Transverse colon (tissue), 4 donors: ENCODE measurements around the gene SLC26A8.
"Not testable (repeated sequence)": the region's sequence is repeated elsewhere in the genome, so short reads cannot be mapped to it uniquely, and the experiment has no call there.

Experiments used
- EP300 ChIP-seq: sonication (generic); formaldehyde crosslinking; IDR thresholded peaks from one replicate; pipeline ENCODE4 v1.6.1; 2017; ENCODE audit warnings: antibody characterized with exemption, low read depth
- POLR2A ChIP-seq: fragments of 450-650 bp; IDR thresholded peaks from one replicate; pipeline ENCODE4 v1.6.1; 2016; ENCODE audit warnings: antibody characterized with exemption, mild to moderate bottlenecking, moderate library complexity
- POLR2AphosphoS5 ChIP-seq, 3 donors: sonication (generic); formaldehyde crosslinking; IDR thresholded peaks; one replicate each; pipeline ENCODE4 v1.6.1; 2016; ENCODE audit warnings: antibody characterized with exemption in 3 of 3
- TF ChIP-seq, protein P1 (sequence below), 5 experiments: fragments of 200-600 bp in 3 of 5; fragments of 450-650 bp in 2 of 5; sonication (generic) in 3 of 5; IDR thresholded peaks; 1 replicate in 2 of 5; 2 replicates in 3 of 5; pipeline ENCODE4 v1.5.1; 2016 to 2017; ENCODE audit warnings: antibody characterized with exemption in 5 of 5, inconsistent platforms in 3 of 5, mild to moderate bottlenecking in 2 of 5, moderate library complexity in 1 of 5

DNA sequence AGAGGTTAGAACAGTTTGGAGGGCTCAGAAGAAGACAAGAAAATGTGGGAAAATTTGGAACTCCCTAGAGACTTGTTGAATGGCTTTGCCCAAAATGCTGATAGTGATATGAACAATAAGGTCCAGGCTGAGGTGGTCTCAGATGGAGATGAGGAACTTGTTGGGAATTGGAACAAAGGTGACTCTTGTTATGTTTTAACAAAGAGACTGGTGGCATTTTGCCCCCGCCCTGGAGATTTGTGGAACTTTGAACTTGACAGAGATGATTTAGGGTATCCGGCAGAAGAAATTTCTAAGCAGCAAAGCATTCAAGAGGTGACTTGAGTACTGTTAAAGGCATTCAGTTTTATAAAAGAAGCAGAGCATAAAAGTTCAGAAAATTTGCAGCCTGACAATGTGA lies 84.4 kb downstream of the SLC26A8 start:
- TF ChIP-seq, protein P1, sequence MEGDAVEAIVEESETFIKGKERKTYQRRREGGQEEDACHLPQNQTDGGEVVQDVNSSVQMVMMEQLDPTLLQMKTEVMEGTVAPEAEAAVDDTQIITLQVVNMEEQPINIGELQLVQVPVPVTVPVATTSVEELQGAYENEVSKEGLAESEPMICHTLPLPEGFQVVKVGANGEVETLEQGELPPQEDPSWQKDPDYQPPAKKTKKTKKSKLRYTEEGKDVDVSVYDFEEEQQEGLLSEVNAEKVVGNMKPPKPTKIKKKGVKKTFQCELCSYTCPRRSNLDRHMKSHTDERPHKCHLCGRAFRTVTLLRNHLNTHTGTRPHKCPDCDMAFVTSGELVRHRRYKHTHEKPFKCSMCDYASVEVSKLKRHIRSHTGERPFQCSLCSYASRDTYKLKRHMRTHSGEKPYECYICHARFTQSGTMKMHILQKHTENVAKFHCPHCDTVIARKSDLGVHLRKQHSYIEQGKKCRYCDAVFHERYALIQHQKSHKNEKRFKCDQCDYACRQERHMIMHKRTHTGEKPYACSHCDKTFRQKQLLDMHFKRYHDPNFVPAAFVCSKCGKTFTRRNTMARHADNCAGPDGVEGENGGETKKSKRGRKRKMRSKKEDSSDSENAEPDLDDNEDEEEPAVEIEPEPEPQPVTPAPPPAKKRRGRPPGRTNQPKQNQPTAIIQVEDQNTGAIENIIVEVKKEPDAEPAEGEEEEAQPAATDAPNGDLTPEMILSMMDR (IDR thresholded peaks at IDR 0.05), result not testable (repeated sequence)
- TF ChIP-seq EP300; POLR2A; POLR2AphosphoS5 (IDR thresholded peaks at IDR 0.05): not testable (repeated sequence)
